ENCODE measurements around the gene SPOPL. TPM values are rescaled to one million over a fixed set of nuclear protein-coding genes. Genes with fewer than 3 reads are reported as not detected.

Gene SPOPL
- total RNA-seq, 1 experiment from 2014 or later: 20.3 TPM

GRCh38 chr2:138496096-138496651 is 5.4 kb upstream of the SPOPL start:
- intact Hi-C loops (cut with micrococcal nuclease; ENCODE audit: unreplicated experiment): no loop called here
- ChIA-PET POLR2A (ENCODE audit: low non-redundant PET) (no interaction called here), CTCF (no interaction called here)
- Histone ChIP-seq H3K9me3 (ENCODE audit: low read depth, low read length, poor library complexity, severe bottlenecking) (no peaks in the 10 kb centered on the region), H3K4me3 (ENCODE audit: low read depth, low read length, poor library complexity, severe bottlenecking) (no peak overlapping the region), H3K27me3 (replicated peaks; ENCODE audit: insufficient read depth, low read depth, low read length, poor library complexity) (no peaks in the 10 kb centered on the region), H3K4me1 (ENCODE audit: insufficient read depth, low read length, poor library complexity, severe bottlenecking) (peaks cover 8% of the 10 kb centered on the region), H3K27ac (ENCODE audit: low read depth, low read length, poor library complexity, severe bottlenecking) (no peak overlapping the region), H3K36me3 (ENCODE audit: insufficient read depth, low read length, poor library complexity, severe bottlenecking) (no peaks in the 10 kb centered on the region)
- DNase-seq (ENCODE audit: low spot score): no peak
- no peak for TF ChIP-seq EZH2 (IDR thresholded peaks at IDR 0.05; ENCODE audit: borderline replicate concordance, low read depth, low read length, poor library complexity, severe bottlenecking)
- no peak for TF ChIP-seq CTCF (conservative IDR thresholded peaks at IDR 0.05; ENCODE audit: low read depth, low read length)
- no TSS peak for BruUV-seq (replicated peaks)

- intact Hi-C loops (cut with micrococcal nuclease; ENCODE audit: unreplicated experiment): no loop called here
- Histone ChIP-seq H3K4me3 (ENCODE audit: low read depth, low read length, poor library complexity, severe bottlenecking) (no peak overlapping the region), H3K36me3 (ENCODE audit: insufficient read depth, low read length, poor library complexity, severe bottlenecking) (no peaks in the 10 kb centered on the region), H3K9me3 (ENCODE audit: low read depth, low read length, poor library complexity, severe bottlenecking) (no peaks in the 10 kb centered on the region), H3K4me1 (ENCODE audit: insufficient read depth, low read length, poor library complexity, severe bottlenecking) (peaks cover 9% of the 10 kb centered on the region), H3K27ac (ENCODE audit: low read depth, low read length, poor library complexity, severe bottlenecking) (no peak overlapping the region), H3K27me3 (replicated peaks; ENCODE audit: insufficient read depth, low read depth, low read length, poor library complexity) (no peaks in the 10 kb centered on the region)
- ChIA-PET POLR2A (ENCODE audit: low non-redundant PET) (no interaction called here), CTCF (no interaction called here)
- DNase-seq (ENCODE audit: low spot score): no peak
- TF ChIP-seq CTCF (conservative IDR thresholded peaks at IDR 0.05; ENCODE audit: low read depth, low read length) (no peak), EZH2 (IDR thresholded peaks at IDR 0.05; ENCODE audit: borderline replicate concordance, low read depth, low read length, poor library complexity, severe bottlenecking) (no peak)
- BruUV-seq (replicated peaks): no TSS peak
Observed at GRCh38 chr2:138497294-138497693, 4.3 kb upstream of the SPOPL start.

GRCh38 chr2:138499684-138500083 is 1.9 kb upstream of the SPOPL start:
- H3K9me3 ChIP-seq (ENCODE audit: low read depth, low read length, poor library complexity, severe bottlenecking): no peaks in the 10 kb centered on the region
- intact Hi-C loops (cut with micrococcal nuclease; ENCODE audit: unreplicated experiment): no loop called here
- ChIA-PET CTCF (no interaction called here), POLR2A (ENCODE audit: low non-redundant PET) (no interaction called here)
- TF ChIP-seq EZH2 (IDR thresholded peaks at IDR 0.05; ENCODE audit: borderline replicate concordance, low read depth, low read length, poor library complexity, severe bottlenecking) (no peak), CTCF (conservative IDR thresholded peaks at IDR 0.05; ENCODE audit: low read depth, low read length) (no peak)
- H3K27me3 ChIP-seq (replicated peaks; ENCODE audit: insufficient read depth, low read depth, low read length, poor library complexity): no peaks in the 10 kb centered on the region
- H3K4me1 ChIP-seq (ENCODE audit: insufficient read depth, low read length, poor library complexity, severe bottlenecking): peaks cover 13% of the 10 kb centered on the region
- no peaks in the 10 kb centered on the region for H3K36me3 ChIP-seq (ENCODE audit: insufficient read depth, low read length, poor library complexity, severe bottlenecking)
- H3K27ac ChIP-seq (ENCODE audit: low read depth, low read length, poor library complexity, severe bottlenecking): no peak overlapping the region
- H3K4me3 ChIP-seq (ENCODE audit: low read depth, low read length, poor library complexity, severe bottlenecking): no peak overlapping the region
- no peak for DNase-seq (ENCODE audit: low spot score)
- no TSS peak for BruUV-seq (replicated peaks)
